Loucy (cell line): ENCODE measurements around the gene FLRT1.

Source experiments
- H2AFZ ChIP-seq: fragments of 200-600 bp; sonication (generic); 2 replicates; pipeline ENCODE4 v1.6.0; 2016; ENCODE audit warnings: antibody characterized with exemption, mild to moderate bottlenecking, low read length, moderate library complexity
- H3F3A ChIP-seq: fragments of 200-600 bp; 2 replicates; pipeline ENCODE4 v1.6.0; 2016; ENCODE audit warnings: antibody characterized with exemption, low read depth, mild to moderate bottlenecking
- H3K27me3 ChIP-seq: fragments of 200-600 bp; sonication (generic); 2 replicates; pipeline ENCODE4 v1.6.1; 2014; ENCODE audit warnings: low read length, mild to moderate bottlenecking; ENCODE audit not compliant: insufficient read depth, poor library complexity, severe bottlenecking
- H3K36me3 ChIP-seq: fragments of 200-600 bp; sonication (generic); 2 replicates; pipeline ENCODE4 v1.6.1; 2016; ENCODE audit warnings: low read length; ENCODE audit not compliant: insufficient read depth
- H3K4me1 ChIP-seq: fragments of 200-600 bp; sonication (generic); 2 replicates; pipeline ENCODE4 v1.5.1; 2014; ENCODE audit warnings: low read length, mild to moderate bottlenecking; ENCODE audit not compliant: insufficient read depth, poor library complexity, severe bottlenecking
- H3K4me2 ChIP-seq: fragments of 200-600 bp; sonication (generic); 2 replicates; pipeline ENCODE4 v1.6.0; 2014; ENCODE audit warnings: antibody characterized with exemption, low read length, low read depth, mild to moderate bottlenecking; ENCODE audit not compliant: poor library complexity, severe bottlenecking
- H3K4me3 ChIP-seq: fragments of 200-600 bp; sonication (generic); 2 replicates; pipeline ENCODE4 v1.5.1; 2014; ENCODE audit warnings: low read length, mild to moderate bottlenecking, mixed read lengths; ENCODE audit not compliant: poor library complexity, severe bottlenecking
- H3K79me2 ChIP-seq: fragments of 200-600 bp; sonication (generic); 2 replicates; pipeline ENCODE4 v1.6.1; 2014; ENCODE audit warnings: low read length; ENCODE audit not compliant: insufficient read depth
- H3K9ac ChIP-seq: fragments of 200-600 bp; sonication (generic); 2 replicates; pipeline ENCODE4 v1.6.0; 2014; ENCODE audit warnings: mild to moderate bottlenecking, low read depth, low read length, moderate library complexity; ENCODE audit not compliant: poor library complexity, severe bottlenecking
- H3K9me2 ChIP-seq: fragments of 200-600 bp; sonication (generic); replicated peaks from 2 replicates; pipeline ENCODE4 v1.6.1; 2016; ENCODE audit warnings: low read depth, low read length, mixed read lengths
- H3K9me3 ChIP-seq: fragments of 200-600 bp; sonication (generic); 2 replicates; pipeline ENCODE4 v1.6.1; 2014; ENCODE audit warnings: mild to moderate bottlenecking, antibody characterized with exemption, low read length, low read depth; ENCODE audit not compliant: insufficient read depth
- H4K20me1 ChIP-seq: fragments of 200-600 bp; sonication (generic); 2 replicates; pipeline ENCODE4 v1.6.0; 2014; ENCODE audit warnings: antibody characterized with exemption, low read length, mild to moderate bottlenecking; ENCODE audit not compliant: insufficient read depth, poor library complexity, severe bottlenecking
- EZH2phosphoT487 ChIP-seq: fragments of 200-600 bp; IDR thresholded peaks from 2 replicates; pipeline ENCODE4 v1.6.1; 2018; ENCODE audit warnings: antibody characterized with exemption, mild to moderate bottlenecking, moderate library complexity, borderline replicate concordance
- TF ChIP-seq, protein P1 (sequence below): fragments of 200-600 bp; sonication (generic); conservative IDR thresholded peaks from 2 replicates; pipeline ENCODE4 v1.5.1; 2014; ENCODE audit warnings: mild to moderate bottlenecking, antibody characterized with exemption, low read length

The FLRT1 gene

DNA sequence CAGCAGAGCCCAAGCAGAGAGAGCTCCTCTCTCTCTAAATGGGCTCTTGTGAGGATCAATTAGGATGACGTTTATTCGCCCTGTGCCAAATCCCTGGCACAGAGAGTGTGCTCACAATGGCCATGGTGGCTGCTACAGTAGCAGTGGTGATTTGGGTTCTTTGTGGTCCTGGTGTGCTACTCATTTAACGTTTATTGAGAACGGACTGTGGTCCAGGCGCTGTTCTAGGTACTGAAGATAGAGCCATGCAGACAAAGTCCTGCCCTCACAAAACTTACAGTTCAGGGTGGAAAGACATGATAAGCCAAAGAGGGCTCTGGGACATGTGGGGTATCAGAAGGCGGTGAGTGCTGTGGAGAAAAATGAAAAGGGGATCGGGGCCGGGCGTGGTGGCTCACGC lies 44.2 kb upstream of the FLRT1 start:
- Histone ChIP-seq H3K36me3 (peaks cover 31% of the 10 kb centered on the region; the same call in 1 of the 2 replicates), H3K79me2 (peaks cover 41% of the 10 kb centered on the region)
- TF ChIP-seq, protein P1, sequence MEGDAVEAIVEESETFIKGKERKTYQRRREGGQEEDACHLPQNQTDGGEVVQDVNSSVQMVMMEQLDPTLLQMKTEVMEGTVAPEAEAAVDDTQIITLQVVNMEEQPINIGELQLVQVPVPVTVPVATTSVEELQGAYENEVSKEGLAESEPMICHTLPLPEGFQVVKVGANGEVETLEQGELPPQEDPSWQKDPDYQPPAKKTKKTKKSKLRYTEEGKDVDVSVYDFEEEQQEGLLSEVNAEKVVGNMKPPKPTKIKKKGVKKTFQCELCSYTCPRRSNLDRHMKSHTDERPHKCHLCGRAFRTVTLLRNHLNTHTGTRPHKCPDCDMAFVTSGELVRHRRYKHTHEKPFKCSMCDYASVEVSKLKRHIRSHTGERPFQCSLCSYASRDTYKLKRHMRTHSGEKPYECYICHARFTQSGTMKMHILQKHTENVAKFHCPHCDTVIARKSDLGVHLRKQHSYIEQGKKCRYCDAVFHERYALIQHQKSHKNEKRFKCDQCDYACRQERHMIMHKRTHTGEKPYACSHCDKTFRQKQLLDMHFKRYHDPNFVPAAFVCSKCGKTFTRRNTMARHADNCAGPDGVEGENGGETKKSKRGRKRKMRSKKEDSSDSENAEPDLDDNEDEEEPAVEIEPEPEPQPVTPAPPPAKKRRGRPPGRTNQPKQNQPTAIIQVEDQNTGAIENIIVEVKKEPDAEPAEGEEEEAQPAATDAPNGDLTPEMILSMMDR, result no peak
- TF ChIP-seq EZH2phosphoT487, result no peak

GRCh38 chr11:63993100-63993499 lies 42.6 kb upstream of the FLRT1 start:
- H3K4me3 ChIP-seq, result no peak overlapping the region
- H3K4me2 ChIP-seq, result no peak overlapping the region
- no peaks in the 10 kb centered on the region for H3K9me3 ChIP-seq
- no peak overlapping the region for H3K9ac ChIP-seq
- peaks cover 26% of the 10 kb centered on the region for H3K79me2 ChIP-seq
- no peaks in the 10 kb centered on the region for H3F3A ChIP-seq
- peaks cover 4% of the 10 kb centered on the region for H3K4me1 ChIP-seq
- no peak for TF ChIP-seq EZH2phosphoT487
- TF ChIP-seq, protein P1, result no peak
- no peaks in the 10 kb centered on the region for H3K27me3 ChIP-seq
- peaks cover 10% of the 10 kb centered on the region for H4K20me1 ChIP-seq
- no peaks in the 10 kb centered on the region for H3K9me2 ChIP-seq
- H3K36me3 ChIP-seq, result peaks cover 47% of the 10 kb centered on the region; the same call in 1 of the 2 replicates
- H2AFZ ChIP-seq, result no peak overlapping the region

More for the DNA sequence above, 44.2 kb upstream of the FLRT1 start:
- Histone ChIP-seq H3K9me2 (no peaks in the 10 kb centered on the region), H3K9me3 (no peaks in the 10 kb centered on the region), H3K27me3 (no peaks in the 10 kb centered on the region), H3F3A (no peaks in the 10 kb centered on the region), H3K4me3 (no peak overlapping the region), H2AFZ (no peak overlapping the region), H3K4me2 (no peak overlapping the region), H4K20me1 (peaks cover 21% of the 10 kb centered on the region), H3K9ac (no peak overlapping the region), H3K4me1 (peaks cover 17% of the 10 kb centered on the region)

GRCh38 chr11:63993993-63994392 lies 41.7 kb upstream of the FLRT1 start:
- TF ChIP-seq, protein P1, result no peak
- TF ChIP-seq EZH2phosphoT487, result no peak
- H2AFZ ChIP-seq, result no peak overlapping the region
- no peak overlapping the region for H3K9ac ChIP-seq
- H4K20me1 ChIP-seq, result peaks cover 6% of the 10 kb centered on the region
- no peak overlapping the region for H3K4me2 ChIP-seq
- H3K4me3 ChIP-seq, result no peak overlapping the region
- no peaks in the 10 kb centered on the region for H3K9me3 ChIP-seq
- H3K4me1 ChIP-seq, result no peaks in the 10 kb centered on the region
- no peaks in the 10 kb centered on the region for H3F3A ChIP-seq
- peaks cover 51% of the 10 kb centered on the region; the same call in 1 of the 2 replicates for H3K36me3 ChIP-seq
- H3K79me2 ChIP-seq, result peaks cover 18% of the 10 kb centered on the region; the same call in 1 of the 2 replicates
- H3K9me2 ChIP-seq, result no peaks in the 10 kb centered on the region
- no peaks in the 10 kb centered on the region for H3K27me3 ChIP-seq
